NB4 (cell line): Measurements from ENCODE around the gene CHST15.

Experiments used
- POLR2A ChIP-seq: IDR thresholded peaks from 2 replicates; pipeline ENCODE4 v1.6.1; 2011; ENCODE audit warnings: mild to moderate bottlenecking; ENCODE audit not compliant: insufficient read length; ENCODE audit errors: extremely low read depth
- TF ChIP-seq, protein P1 (sequence below): IDR thresholded peaks from one replicate; pipeline ENCODE4 v1.5.1; 2012; ENCODE audit warnings: low read depth, low read length

DNA sequence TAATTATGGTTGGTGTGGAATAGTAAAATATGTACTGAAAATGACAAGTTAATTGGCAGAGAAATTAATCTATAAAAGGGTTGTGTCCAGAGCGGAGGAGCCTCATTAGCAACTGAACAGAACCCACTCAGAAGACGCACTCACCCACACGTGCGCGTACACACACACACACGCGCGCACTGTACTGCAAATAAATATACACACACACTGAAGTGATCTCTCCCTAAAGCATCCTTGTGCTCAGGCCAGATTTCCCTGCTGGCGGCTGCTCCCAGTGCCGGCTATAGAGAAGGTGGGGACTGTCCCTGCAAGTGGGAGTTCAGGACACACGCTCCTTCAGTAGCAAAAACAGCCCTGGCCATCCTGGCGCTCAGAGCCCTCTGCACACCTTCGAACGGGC, 85.2 kb downstream of the CHST15 start:
- TF ChIP-seq, protein P1, sequence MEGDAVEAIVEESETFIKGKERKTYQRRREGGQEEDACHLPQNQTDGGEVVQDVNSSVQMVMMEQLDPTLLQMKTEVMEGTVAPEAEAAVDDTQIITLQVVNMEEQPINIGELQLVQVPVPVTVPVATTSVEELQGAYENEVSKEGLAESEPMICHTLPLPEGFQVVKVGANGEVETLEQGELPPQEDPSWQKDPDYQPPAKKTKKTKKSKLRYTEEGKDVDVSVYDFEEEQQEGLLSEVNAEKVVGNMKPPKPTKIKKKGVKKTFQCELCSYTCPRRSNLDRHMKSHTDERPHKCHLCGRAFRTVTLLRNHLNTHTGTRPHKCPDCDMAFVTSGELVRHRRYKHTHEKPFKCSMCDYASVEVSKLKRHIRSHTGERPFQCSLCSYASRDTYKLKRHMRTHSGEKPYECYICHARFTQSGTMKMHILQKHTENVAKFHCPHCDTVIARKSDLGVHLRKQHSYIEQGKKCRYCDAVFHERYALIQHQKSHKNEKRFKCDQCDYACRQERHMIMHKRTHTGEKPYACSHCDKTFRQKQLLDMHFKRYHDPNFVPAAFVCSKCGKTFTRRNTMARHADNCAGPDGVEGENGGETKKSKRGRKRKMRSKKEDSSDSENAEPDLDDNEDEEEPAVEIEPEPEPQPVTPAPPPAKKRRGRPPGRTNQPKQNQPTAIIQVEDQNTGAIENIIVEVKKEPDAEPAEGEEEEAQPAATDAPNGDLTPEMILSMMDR, result no peak
- TF ChIP-seq POLR2A, result no peak
